Osteoblast (primary cell): ENCODE results near the gene ITPA. TPM values are rescaled to one million over a fixed set of nuclear protein-coding genes. Genes with fewer than 3 reads are reported as not detected.

Source experiments
- DNase-seq: peaks from one replicate; pipeline ENCODE4 v3.0.0; 2011; ENCODE audit warnings: low spot score, mixed read lengths; ENCODE audit not compliant: insufficient read length; ENCODE audit errors: missing footprints
- H2AFZ ChIP-seq: 2 replicates; pipeline ENCODE4 v1.6.0; 2011; ENCODE audit warnings: mild to moderate bottlenecking, low read length
- H3K27ac ChIP-seq: 2 replicates; pipeline ENCODE4 v1.5.1; 2011; ENCODE audit warnings: mild to moderate bottlenecking, low read depth, low read length, moderate library complexity
- H3K27me3 ChIP-seq: 2 replicates; pipeline ENCODE4 v1.6.0; 2012; ENCODE audit warnings: mild to moderate bottlenecking, control low read depth, inconsistent platforms, low read length, moderate library complexity; ENCODE audit not compliant: insufficient read depth
- H3K36me3 ChIP-seq: 2 replicates; pipeline ENCODE4 v1.5.1; 2011; ENCODE audit warnings: mild to moderate bottlenecking, low read length, control low read depth, moderate library complexity; ENCODE audit not compliant: insufficient read depth
- H3K4me1 ChIP-seq: 2 replicates; pipeline ENCODE4 v1.5.1; 2011; ENCODE audit warnings: mild to moderate bottlenecking, low read length, control low read depth, moderate library complexity; ENCODE audit not compliant: insufficient read depth
- H3K4me2 ChIP-seq: 2 replicates; pipeline ENCODE4 v1.6.0; 2011; ENCODE audit warnings: mild to moderate bottlenecking, low read length; ENCODE audit not compliant: insufficient read depth
- H3K4me3 ChIP-seq: fragments of 200-600 bp; sonication (generic); 3 replicates; pipeline ENCODE4 v1.5.1; 2012; ENCODE audit warnings: mild to moderate bottlenecking, low read length, inconsistent platforms; ENCODE audit not compliant: insufficient read depth
- H3K79me2 ChIP-seq: 2 replicates; pipeline ENCODE4 v1.6.0; 2012; ENCODE audit warnings: mild to moderate bottlenecking, low read length, control low read depth, inconsistent platforms; ENCODE audit not compliant: insufficient read depth
- H3K9me3 ChIP-seq: 2 replicates; pipeline ENCODE4 v1.5.1; 2011; ENCODE audit warnings: low read depth, low read length, control low read depth
- H4K20me1 ChIP-seq: 2 replicates; pipeline ENCODE4 v1.6.0; 2012; ENCODE audit warnings: mild to moderate bottlenecking, low read length, control low read depth; ENCODE audit not compliant: insufficient read depth
- CTCF ChIP-seq: IDR thresholded peaks from 2 replicates; pipeline ENCODE4 v1.5.1; 2011; ENCODE audit warnings: mild to moderate bottlenecking, low read depth, low read length, moderate library complexity; ENCODE audit errors: extremely low read depth
- total RNA-seq: library from RNA; depleted of rRNA; stranded (reverse); fragments of >200 nt; gene quantifications from 2 replicates; pipeline ENCODE4 v1.2.3, GENCODE V29; 2012

The ITPA gene
- total RNA-seq, 1 donor: 34.0 TPM

- Histone ChIP-seq H3K36me3 (no peaks in the 10 kb centered on the region), H3K4me3 (no peak overlapping the region), H2AFZ (no peak overlapping the region), H3K27ac (no peak overlapping the region), H3K27me3 (peaks cover 35% of the 10 kb centered on the region), H4K20me1 (peaks cover 3% of the 10 kb centered on the region), H3K79me2 (no peaks in the 10 kb centered on the region), H3K9me3 (no peaks in the 10 kb centered on the region), H3K4me1 (no peaks in the 10 kb centered on the region), H3K4me2 (no peak overlapping the region)
- DNase-seq: peak; percentile 52
- no peak for TF ChIP-seq CTCF
Observed at GRCh38 chr20:3245711-3246110, 36.4 kb downstream of the ITPA start.

- no peaks in the 10 kb centered on the region for H3K79me2 ChIP-seq
- H3K36me3 ChIP-seq: no peaks in the 10 kb centered on the region
- DNase-seq: peak; percentile 15
- H3K4me3 ChIP-seq: no peak overlapping the region
- peaks cover 3% of the 10 kb centered on the region for H4K20me1 ChIP-seq
- no peak overlapping the region for H3K27ac ChIP-seq
- no peak overlapping the region for H2AFZ ChIP-seq
- H3K9me3 ChIP-seq: no peaks in the 10 kb centered on the region
- TF ChIP-seq CTCF: no peak
- H3K4me2 ChIP-seq: no peak overlapping the region
- peaks cover 25% of the 10 kb centered on the region for H3K27me3 ChIP-seq
- H3K4me1 ChIP-seq: no peaks in the 10 kb centered on the region
Observed at GRCh38 chr20:3246682-3247081, 37.4 kb downstream of the ITPA start.

- Histone ChIP-seq H2AFZ (no peak overlapping the region), H3K27ac (no peak overlapping the region), H4K20me1 (peaks cover 3% of the 10 kb centered on the region), H3K4me3 (no peak overlapping the region), H3K9me3 (no peaks in the 10 kb centered on the region), H3K4me1 (no peaks in the 10 kb centered on the region), H3K36me3 (peaks cover 6% of the 10 kb centered on the region), H3K27me3 (peaks cover 20% of the 10 kb centered on the region), H3K79me2 (no peaks in the 10 kb centered on the region), H3K4me2 (no peak overlapping the region)
- DNase-seq: peak; percentile 80
- no peak for TF ChIP-seq CTCF
Observed at GRCh38 chr20:3247638-3248037, 38.3 kb downstream of the ITPA start.

- H4K20me1 ChIP-seq: peaks cover 3% of the 10 kb centered on the region
- DNase-seq: peak; percentile 80
- H3K4me3 ChIP-seq: peak overlapping the region; percentile 45
- H3K4me2 ChIP-seq: peak overlapping the region; percentile 75
- H3K79me2 ChIP-seq: no peaks in the 10 kb centered on the region
- no peaks in the 10 kb centered on the region for H3K4me1 ChIP-seq
- peaks cover 20% of the 10 kb centered on the region for H3K27me3 ChIP-seq
- TF ChIP-seq CTCF: no peak
- no peaks in the 10 kb centered on the region for H3K9me3 ChIP-seq
- peaks cover 8% of the 10 kb centered on the region for H3K36me3 ChIP-seq
- no peak overlapping the region for H2AFZ ChIP-seq
- no peak overlapping the region for H3K27ac ChIP-seq
Observed at GRCh38 chr20:3248167-3248992, 39.1 kb downstream of the ITPA start.
